CD1c-positive myeloid dendritic cell (primary cell): ENCODE results near the gene MN1.

Experiments used
- DNase-seq: peaks from one replicate; pipeline ENCODE4 v3.0.0-alpha.2; 2016; ENCODE audit errors: extremely low spot score

MN1 gene

DNA sequence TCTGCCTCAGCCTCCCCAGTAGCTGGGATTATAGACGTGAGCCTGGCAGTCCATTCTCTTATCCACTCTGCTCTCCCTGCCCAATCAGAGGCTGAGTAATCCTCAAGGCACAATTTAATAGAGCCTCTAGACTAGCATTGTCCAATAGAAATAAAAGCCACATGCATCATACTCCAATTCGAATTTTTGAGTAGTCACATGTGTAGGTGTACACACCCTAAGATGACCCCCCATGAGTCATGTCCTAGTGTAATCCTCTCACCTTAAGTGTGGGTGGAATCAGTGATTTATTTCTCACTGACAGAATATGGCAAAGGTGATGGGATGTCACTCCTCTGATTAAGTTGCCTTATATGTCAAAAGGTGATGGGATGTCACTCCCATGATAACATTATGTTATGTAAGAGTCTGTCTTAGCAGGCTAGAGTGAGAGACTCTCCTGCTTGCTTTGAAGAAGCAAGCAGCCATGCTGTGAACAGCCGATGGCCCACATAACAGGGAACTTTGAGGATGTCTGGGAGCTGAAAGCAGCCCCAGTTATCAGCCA lies 61.3 kb downstream of the MN1 start:
- no peak for DNase-seq

DNA sequence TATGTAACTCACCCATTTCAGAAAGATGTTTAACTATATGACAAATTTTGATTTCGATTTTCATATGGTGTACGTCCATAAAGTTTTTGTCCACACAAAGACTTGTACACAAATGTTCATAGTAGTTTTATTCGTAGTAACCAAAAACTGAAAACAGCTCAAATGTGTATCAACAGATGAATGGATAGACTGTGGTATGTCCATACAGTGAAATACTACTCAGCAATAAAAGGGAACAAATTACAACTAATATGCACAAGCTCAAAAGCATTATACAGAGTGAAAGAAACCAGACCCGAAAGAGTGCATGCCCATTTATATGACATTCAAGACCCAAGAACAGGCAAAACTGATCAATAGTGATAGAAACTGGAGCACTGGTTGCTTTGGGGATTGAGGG lies 64.0 kb downstream of the MN1 start:
- DNase-seq: no peak

DNA sequence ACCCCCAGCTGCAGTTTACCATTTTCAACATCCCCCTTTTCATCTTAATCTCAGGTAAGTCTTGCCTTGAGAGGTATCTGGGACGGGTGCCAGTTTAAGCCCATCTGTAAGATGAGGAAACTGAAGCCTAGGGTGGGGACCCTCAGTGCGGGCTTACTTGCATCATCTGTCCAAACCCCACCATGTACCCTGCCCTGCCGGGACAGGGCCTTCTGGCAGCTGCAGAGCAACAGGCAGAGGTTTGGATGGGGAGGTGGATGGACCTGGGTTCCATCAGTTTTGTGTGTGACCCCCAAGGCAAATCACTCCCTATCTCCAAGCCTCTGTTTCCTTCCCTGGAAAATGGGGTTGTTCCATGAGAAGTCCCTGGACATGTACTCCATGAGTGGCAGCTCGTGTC lies 67.5 kb downstream of the MN1 start:
- DNase-seq: no peak

DNA sequence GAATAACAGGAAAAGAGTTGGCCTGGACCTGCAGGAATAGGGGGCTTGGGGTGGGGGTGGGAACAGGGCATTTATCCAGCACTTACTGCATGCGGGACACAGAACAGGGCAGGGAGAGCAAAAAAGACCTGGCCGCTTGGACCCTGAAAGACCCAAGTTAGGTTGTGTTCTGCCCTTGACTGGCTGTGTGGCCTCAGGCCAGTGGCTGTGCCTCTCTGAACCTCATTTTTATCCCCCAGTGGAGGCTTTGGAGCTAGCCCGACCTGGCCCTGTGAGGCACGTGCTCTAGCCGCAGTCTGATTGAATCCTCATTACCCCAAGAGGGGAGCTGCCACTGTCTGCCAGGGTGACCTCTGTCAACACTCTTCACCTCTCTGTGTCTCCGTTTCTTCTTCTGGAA lies 68.7 kb downstream of the MN1 start:
- DNase-seq: no peak

DNA sequence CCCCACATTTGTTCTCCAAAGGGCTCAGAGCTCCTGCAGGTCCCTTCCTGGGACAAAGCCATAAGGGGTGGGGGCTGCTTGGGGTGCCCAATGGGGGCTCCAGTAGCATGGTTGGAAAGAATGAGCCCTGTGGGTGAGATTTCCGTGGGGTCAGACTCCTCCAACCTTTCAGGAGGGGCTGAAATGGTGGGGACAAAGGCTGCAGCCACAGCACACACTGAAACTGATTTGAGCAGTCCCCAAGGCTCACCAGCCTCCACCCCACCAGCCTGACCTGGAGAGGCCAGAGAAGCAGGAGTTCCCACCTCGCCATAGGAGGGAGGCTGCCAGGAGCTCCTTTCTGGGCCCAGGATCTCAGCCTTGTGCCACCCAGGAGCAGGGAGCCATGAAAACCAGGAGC lies 69.2 kb downstream of the MN1 start:
- DNase-seq: no peak

DNA sequence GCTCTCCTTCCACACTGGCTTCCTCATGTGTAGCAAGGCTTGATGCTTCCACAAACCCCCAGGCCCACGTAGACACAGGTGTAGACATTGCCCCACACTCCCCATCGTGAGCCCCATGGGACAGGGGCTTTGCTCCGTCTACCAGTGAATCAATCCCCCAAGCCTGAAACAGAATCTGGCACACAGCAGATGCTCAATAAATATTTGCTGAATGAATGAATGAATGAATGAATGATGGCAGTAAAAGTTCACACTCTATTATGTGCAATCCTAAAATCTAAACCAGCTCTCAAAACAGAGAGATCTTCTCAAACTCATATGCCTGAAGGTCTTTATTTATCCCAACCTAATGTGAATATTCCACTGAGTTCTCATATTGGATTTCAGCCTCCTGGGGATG lies 69.9 kb downstream of the MN1 start:
- DNase-seq: no peak

DNA sequence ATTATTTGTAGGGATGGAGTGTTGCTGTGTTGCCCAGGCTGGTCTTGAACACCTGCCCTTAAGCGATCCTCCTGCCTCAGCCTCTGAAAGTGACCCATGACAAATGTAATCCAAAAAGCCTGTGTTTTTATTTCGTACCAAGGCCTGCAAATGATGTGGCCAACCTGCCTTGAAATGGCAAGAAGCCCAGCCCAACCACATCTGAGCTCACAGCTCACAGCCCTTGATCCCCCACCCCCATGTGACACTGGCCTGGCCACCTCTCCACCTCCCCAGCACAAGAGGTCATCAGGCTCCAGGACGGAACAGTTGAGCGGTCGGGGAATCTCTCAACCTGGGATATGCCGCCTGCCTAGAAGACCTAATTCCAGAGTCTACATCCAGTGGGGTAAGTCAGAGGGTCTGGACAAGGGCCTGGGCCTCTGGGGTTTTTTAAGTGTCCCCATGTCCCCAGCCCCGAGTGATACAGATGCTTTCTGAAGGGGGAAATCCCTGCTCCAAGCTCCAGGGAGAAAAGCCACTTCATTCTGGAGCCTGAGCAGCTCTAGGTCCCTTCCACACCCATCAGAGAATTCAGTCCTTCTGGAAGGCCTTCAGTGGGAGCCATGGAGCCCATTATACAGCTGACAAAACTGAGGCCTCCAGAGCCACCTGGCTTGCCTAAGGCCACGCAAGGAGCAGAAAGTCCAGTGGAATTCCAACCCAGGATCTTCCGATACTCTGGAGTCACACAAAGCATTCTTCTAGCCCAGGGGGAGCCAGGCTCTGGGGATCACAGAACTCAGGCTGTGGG lies 70.7 kb downstream of the MN1 start:
- no peak for DNase-seq

DNA sequence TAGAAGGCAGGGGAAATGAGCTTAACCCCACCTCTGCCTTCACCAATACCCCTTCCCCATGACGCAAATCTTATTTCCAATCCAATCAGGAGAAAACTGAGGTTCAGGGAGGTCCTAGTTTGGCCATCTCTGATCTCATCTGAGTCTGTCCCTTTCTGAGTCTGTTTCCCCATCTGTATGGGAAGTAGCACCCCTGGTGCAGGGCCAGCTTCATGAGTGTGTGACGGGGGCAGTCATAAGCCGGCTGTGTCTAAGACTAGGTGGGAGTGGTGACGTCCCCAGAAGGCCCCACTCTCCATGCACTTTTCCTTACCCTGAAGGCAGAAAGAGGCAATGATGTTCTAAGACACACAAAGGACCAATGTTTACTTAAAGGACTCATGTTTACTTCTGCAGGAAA lies 72.3 kb downstream of the MN1 start:
- DNase-seq: peak; percentile 13

DNA sequence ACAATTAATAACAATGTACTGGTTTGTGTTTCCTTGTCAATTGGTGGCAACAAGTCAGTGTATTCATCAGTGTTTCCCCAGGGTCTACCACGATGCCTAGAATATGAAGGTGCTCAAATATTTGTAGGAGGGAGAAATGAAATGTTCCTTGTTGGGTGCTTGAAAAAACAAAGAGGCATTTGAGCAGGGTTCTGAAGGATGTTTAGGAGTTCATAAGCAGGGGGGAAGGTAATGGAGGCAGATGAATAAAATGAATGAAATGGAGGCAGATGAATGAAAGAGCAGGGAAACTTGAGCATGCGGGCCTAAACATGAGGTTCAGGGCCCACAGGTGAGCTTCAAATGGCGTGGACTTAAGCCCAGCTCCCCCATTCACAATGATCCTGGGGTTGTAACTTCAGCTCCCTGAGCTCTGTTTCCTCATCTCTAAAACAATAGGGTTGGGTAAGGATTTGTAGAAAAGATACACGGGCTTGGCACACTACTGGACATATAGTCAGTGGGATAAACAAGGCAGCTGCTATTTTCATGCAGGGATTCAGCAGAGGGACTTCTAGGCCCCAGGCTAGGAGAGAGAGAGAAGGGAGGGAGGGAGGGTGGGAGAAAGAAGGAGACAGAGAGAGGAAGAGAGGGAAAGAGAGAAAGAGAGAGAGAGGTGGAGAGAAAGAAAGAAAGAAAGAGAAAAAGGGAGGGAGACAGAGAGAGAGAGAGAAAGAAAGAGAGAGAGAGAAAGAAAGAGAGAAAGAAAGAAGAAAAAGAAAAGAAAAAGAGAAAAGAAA lies 73.7 kb downstream of the MN1 start:
- DNase-seq: no peak

DNA sequence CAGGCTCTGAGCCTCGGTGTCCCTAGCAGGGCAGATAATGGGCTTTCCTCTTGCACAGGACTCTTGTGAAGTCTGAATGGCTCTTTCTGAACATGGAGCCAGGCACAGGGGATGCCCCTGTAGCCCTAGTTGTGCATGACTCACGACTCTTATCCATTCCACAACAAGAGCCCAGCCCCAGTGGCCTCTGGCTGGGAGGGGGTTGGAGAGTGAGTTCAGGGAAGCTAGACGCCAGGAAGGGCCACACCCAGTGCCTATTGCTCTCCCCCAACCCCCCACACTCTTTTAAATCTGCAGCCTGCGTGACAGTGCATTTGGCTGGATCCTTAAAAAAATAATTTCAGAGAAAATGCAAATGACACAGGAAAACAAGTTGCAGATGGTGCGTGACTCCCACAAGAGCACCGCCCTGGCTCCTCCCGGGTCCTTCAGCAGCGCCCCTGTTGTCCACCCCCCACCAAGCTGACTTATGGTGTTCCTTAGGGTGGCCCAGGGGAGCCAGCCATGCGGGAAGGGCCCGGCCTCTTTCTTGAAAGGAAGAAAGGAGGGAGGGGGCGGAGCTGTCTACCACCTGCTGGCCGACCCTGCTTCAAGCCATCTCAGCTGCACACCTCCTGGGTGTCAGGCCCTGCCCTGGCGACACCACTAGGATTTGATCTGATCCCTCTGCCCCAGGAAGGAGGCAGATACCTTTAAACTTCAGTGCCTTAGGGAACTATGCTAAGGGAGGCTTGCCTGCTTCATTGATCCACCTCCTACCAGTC lies 74.7 kb downstream of the MN1 start:
- peak; percentile 46 for DNase-seq

DNA sequence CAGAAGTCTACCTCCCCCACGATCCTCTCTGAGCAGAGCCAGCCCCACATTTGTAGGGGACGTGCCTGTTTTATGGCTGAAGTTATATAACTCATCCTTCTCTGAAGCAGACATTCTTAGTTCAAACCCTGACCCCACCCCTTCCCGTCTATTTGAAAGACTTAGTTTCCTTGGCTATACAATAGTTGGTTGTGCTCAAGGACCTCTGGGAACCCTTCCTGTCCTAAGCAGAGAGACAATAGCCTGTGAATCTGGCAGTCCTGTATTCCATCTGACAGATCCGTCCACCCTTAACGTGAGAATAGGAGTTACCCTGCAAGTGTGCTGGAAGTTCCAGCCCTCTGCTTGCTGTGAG lies 75.2 kb downstream of the MN1 start:
- no peak for DNase-seq

DNA sequence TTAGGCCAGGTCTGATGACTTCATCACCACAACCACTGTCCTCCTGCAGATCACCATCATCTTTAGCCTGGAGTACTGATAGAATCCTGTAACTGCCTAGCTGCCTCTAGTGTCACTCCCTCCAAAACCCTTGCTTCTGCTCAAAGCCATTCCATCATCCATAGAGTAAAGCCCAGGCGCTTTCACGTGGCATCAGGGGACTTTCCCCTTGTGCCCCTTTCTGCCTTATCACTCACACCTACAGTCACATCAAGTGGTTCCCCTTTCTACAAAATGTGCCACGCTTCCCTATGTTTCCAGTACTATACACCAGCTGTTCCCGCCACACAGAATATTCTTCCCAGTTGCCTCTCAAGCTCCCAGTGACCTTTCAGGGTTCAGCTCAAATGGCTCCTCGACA lies 75.9 kb downstream of the MN1 start:
- peak; percentile 28 for DNase-seq

DNA sequence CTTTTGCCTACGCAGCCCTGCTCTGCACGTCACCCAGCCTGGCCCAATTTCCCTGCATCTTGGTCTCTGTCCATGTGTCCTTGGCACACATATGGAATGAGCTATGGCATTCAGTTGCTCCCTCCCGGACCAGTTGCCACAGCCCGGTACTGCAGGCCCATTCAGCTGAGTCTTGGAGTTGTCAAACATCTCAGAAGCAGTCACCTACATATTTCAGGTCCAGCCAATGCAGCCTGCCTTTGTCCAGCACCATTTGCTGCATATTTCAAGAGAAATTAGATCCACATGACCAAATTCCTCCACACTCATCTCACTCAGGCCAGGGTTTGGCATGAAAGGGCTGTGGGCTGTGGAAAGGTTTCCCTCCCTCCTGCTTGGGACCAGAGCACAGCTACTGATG lies 76.8 kb downstream of the MN1 start:
- no peak for DNase-seq

DNA sequence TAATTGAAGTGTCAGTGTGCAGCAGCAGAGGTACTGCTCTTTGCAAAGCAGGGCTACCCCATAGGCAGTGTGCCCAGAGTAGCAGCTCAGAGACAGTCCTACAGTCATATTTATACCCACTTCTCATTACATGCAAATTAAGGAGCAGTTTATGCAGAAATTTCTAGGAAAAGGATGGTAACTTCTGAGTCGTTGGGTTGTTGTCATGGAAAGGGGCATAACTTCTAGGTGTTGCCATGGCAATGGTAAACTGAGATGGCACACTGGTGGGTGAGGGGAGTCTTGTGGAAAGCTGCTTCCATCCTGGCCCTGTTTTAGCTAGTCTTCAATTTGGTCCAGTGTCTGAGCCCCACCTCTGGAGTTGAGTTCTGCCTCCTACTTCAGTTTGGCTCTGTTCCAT lies 77.4 kb downstream of the MN1 start:
- DNase-seq: no peak

DNA sequence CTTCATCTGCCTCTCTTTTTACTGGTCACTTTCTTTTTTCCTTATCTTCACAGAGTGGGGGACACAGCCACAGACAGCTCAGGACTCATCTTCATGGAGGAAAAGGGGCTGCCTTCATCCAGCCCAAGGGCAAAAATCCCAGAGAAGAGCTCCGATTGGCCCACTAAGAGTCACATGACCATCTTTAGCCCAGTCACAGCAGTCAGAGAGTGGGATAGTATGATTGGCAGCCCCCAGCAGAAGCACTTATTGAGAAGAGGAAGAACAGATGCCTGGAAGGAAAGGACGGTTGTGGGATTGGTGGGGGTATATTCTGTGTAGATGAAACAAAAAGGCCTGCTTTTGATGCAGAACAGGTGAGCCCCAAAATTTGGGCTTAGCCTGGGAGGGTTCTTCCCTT lies 77.8 kb downstream of the MN1 start:
- no peak for DNase-seq

DNA sequence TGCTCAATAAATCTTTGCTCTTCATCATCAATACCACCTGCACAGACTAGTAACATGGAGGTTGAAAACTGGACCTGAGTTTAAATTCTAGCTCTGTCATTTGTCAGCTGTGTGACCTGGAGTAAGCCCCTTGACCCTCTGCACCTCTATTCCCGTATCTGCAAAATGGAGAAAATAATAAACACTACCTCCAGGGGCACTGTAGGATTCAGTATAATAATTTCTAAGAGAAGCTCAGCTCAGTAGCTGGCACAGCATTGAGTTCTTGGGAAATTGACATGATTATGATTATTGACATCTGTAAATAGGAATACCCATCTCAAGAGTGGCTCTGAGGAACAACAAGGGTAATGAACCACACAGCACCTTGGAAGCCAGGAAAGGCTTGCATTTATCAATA lies 78.4 kb downstream of the MN1 start:
- DNase-seq: no peak

DNA sequence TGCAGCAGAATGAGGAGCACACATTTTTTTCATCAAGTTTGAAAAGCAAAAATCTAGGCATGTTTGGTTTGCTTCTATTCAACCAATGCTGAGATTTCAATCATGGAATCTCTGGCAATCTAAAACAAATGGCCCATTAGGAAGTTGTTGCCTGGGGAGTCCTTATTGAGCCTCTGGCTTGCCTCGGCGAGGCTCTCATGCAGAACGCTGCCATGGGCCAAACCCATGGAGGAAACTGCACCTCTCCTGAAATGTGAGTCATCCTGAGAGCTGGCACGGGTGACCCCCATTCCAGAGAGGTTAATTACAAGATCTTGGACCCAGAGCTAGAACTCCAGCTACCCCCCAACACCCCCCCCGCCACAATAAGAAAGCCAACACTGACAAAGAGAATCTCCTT lies 80.7 kb downstream of the MN1 start:
- no peak for DNase-seq

DNA sequence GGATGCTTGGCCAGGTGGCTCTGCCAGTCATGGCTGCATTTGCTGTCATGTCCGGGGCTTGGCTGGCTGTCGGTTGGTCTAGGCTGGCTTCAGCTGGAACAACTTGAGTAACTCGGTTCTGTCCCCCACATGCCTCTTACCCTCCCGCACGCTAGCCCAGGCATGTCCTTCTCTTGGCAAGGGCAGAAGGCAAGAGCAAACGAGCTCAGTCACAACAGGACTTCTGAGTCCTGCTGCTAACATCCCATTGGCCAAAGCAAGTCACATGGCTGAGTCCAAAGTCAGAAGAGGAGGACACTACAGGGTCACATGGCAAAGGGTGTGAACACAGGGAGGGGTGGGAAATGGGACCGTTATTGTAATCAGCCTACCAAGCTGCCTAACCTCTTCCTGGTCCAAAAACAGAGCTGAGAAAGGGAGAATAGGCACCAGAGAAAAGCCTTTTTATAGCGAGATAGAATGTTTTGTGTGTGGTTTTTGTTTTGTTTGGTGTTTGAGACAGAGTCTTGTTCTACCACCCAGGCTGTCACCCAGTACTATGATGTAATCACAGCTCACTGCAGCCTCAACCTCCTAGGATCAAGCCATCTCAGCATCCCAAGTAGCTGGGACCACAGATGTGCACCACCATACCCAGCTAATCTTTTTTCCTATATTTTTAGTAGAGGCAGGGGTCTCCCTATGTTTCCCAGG lies 81.9 kb downstream of the MN1 start:
- peak; percentile 10 for DNase-seq

DNA sequence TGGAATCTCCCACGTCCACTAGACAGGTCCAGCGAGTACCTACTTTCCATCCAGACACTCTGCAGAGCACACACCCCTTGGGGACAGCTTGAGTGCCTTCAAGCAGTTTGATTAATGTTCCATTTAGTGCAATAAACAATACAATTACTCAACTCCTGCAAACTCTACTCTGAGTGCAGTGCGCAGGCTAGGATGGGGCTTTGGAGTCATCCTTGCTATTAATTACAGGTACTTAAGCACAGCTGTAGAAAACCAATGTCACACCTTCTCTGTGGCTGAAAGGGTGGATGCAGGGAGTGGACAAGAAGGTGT lies 82.6 kb downstream of the MN1 start:
- DNase-seq: no peak

DNA sequence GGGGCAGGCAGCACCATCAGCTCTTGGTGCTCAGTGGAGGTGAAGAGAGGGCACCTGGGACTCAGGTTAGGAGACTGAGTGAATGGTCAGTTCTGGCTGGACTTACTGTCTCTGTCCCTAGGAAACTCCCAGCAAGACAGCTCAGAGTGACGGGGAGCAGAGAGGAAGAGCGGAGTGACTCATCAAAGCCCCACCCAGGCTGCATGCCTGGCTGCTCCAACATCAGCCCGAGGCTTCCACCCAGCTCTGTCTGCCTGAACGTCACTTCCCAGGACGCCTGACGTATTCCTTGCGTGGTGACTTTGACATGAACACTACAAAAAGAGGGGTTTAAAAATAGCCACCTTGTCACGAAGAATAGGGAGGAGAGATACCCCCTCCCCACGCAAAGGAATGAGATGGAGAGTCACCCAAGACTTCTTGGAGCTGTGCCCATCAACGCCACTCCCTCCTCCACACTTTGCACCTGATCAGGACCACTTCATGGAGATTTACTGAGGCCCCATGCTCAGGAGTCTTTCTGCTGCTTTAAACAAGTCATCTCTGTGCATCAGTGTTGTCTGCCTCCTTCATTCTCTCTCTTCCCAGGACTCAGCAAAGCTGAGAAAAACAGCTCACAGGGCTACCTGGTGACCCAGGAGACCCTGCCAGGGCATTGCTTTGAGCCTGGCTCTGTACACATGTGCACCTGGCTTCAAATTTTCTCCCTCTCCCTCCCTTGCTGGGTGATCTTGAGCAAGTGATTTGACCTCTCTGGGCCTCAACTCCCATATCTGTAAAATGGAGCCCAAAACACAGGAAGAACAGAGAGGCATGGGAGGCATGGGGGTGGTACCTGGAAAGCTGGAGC lies 83.1 kb downstream of the MN1 start:
- DNase-seq: peak; percentile 68

DNA sequence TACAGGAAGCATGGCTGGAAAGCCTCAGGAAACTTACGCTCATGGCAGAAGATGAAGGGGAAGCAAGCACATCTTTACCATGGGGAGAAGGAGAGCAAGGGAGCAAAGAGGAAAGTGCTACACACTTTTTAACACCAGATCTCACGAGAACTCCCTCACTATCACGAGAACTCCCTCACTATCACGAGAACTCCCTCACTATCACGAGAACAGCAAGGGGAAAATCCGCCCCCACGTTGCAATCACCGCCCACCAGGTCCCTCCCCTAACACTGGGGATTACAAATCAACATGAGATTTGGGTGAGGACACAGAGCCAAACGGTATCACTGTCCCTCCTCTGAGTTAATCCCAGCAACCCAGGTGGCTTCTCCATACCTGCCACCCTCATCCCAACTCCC lies 84.5 kb downstream of the MN1 start:
- no peak for DNase-seq
